PC-3 (cell line): ENCODE data around the gene PEX19. TPM values are rescaled to one million over a fixed set of nuclear protein-coding genes. Genes with fewer than 3 reads are reported as not detected.
A peak's percentile ranks its signal among the peaks of the same experiment; 100 is the strongest.

Source experiments
- ATAC-seq: fragments of 200-7000 bp; cut with Tn5 transposase; 2 replicates; pipeline ENCODE4 v1.9.1; 2020; ENCODE audit warnings: mild to moderate bottlenecking, moderate library complexity
- BruUV-seq: library from RNA; stranded (reverse); fragments of 400-500 nt; replicated peaks from 2 replicates; lab custom pipeline; 2021; lab: Mats Ljungman, UMichigan
- CTCF ChIA-PET: fragments of 300-600 bp; sonication (Branson Sonifier 250); formaldehyde crosslinking; loops from one replicate; lab custom pipeline; 2022; ENCODE audit warnings: antibody characterized with exemption; lab: Charles Lee
- POLR2A ChIA-PET: fragments of 300-600 bp; sonication (Branson Sonifier 250); formaldehyde crosslinking; loops from one replicate; lab custom pipeline; 2022; ENCODE audit warnings: antibody characterized with exemption; ENCODE audit not compliant: unreplicated experiment; lab: Charles Lee
- DNase-seq: peaks from one replicate; pipeline ENCODE4 v3.0.0-alpha.2; 2015
- H2AFZ ChIP-seq: fragments of 300-600 bp; sonication (generic); 2 replicates; pipeline ENCODE4 v1.6.0; 2016; ENCODE audit warnings: antibody characterized with exemption, low read length
- H3F3A ChIP-seq: fragments of 300-600 bp; sonication (generic); one replicate; pipeline ENCODE4 v1.6.0; 2017; ENCODE audit warnings: antibody characterized with exemption, low read length, control low read depth, mild to moderate bottlenecking; ENCODE audit not compliant: unreplicated experiment
- H3K27ac ChIP-seq: fragments of 300-600 bp; sonication (generic); 2 replicates; pipeline ENCODE4 v1.5.1; 2016; ENCODE audit warnings: mild to moderate bottlenecking, low read length
- H3K27me3 ChIP-seq: fragments of 300-600 bp; sonication (generic); 2 replicates; pipeline ENCODE4 v1.6.1; 2016; ENCODE audit warnings: low read length, mixed read lengths
- H3K36me3 ChIP-seq: fragments of 300-600 bp; sonication (generic); 2 replicates; pipeline ENCODE4 v1.6.1; 2016; ENCODE audit warnings: low read depth, mixed run types, low read length, mixed read lengths
- H3K4me1 ChIP-seq: fragments of 300-600 bp; sonication (generic); 2 replicates; pipeline ENCODE4 v1.5.1; 2016; ENCODE audit warnings: low read length; ENCODE audit not compliant: insufficient read depth
- H3K4me2 ChIP-seq: fragments of 300-600 bp; sonication (generic); 2 replicates; pipeline ENCODE4 v1.6.0; 2016; ENCODE audit warnings: low read length
- H3K4me3 ChIP-seq: fragments of 300-600 bp; sonication (generic); 2 replicates; pipeline ENCODE4 v1.5.1; 2016; ENCODE audit warnings: mild to moderate bottlenecking, low read length, mixed read lengths
- H3K79me2 ChIP-seq: fragments of 300-600 bp; sonication (generic); 2 replicates; pipeline ENCODE4 v1.6.1; 2017; ENCODE audit warnings: low read length, mixed read lengths
- H3K9ac ChIP-seq: fragments of 300-600 bp; sonication (generic); 2 replicates; pipeline ENCODE4 v1.6.0; 2016; ENCODE audit warnings: mild to moderate bottlenecking, low read length
- H3K9me2 ChIP-seq: fragments of 300-600 bp; sonication (generic); replicated peaks from 2 replicates; pipeline ENCODE4 v1.6.1; 2016; ENCODE audit warnings: mixed run types, low read length, mixed read lengths
- H3K9me3 ChIP-seq: fragments of 300-600 bp; sonication (generic); 2 replicates; pipeline ENCODE4 v1.6.1; 2016; ENCODE audit warnings: low read length, mixed read lengths
- H4K20me1 ChIP-seq: fragments of 300-600 bp; sonication (generic); 2 replicates; pipeline ENCODE4 v1.6.1; 2016; ENCODE audit warnings: low read length, mixed read lengths
- EZH2 ChIP-seq: fragments of 300-600 bp; sonication (generic); IDR thresholded peaks from one replicate; pipeline ENCODE4 v1.6.1; 2017; ENCODE audit warnings: antibody characterized with exemption, mild to moderate bottlenecking, low read length; ENCODE audit not compliant: unreplicated experiment
- EZH2phosphoT487 ChIP-seq: fragments of 300-600 bp; sonication (generic); IDR thresholded peaks from 2 replicates; pipeline ENCODE4 v1.6.1; 2018; ENCODE audit warnings: mild to moderate bottlenecking, antibody characterized with exemption, low read length, borderline replicate concordance
- intact Hi-C: fragments of 100-400 bp; cut with micrococcal nuclease; formaldehyde crosslinking; loops from 2 replicates; pipeline ENCODE4 v1.9.0; 2023
- total RNA-seq: library from RNA; depleted of rRNA; stranded (reverse); fragments of >200 nt; gene quantifications from 2 replicates; pipeline ENCODE4 v1.2.3, GENCODE V29; 2014
- TF ChIP-seq, protein P1 (sequence below): fragments of 300-600 bp; sonication (generic); conservative IDR thresholded peaks from 2 replicates; pipeline ENCODE4 v1.5.1; 2017; ENCODE audit warnings: antibody characterized with exemption, low read depth, mild to moderate bottlenecking, low read length

The PEX19 gene
- total RNA-seq, 1 experiment from 2014 or later, result 63.2 TPM

- peaks cover 24% of the 10 kb centered on the region for H4K20me1 ChIP-seq
- no peak for ATAC-seq
- no peak overlapping the region for H3K9ac ChIP-seq
- no peak overlapping the region for H2AFZ ChIP-seq
- no peaks in the 10 kb centered on the region for H3K9me2 ChIP-seq
- H3K4me3 ChIP-seq, result no peak overlapping the region
- H3K27me3 ChIP-seq, result no peaks in the 10 kb centered on the region
- ChIA-PET CTCF (interaction anchor here (0.5 to 1.9 kb wide), 5 partner anchors 24 to 1211 kb away, joined by 3 to 11 read pairs (median 7); no protein-coding TSS in a partner anchor), POLR2A (interaction anchor here (0.6 kb wide), 1 partner anchor 18 kb away, joined by 3 read pairs; no protein-coding TSS in a partner anchor)
- peaks cover 28% of the 10 kb centered on the region for H3K36me3 ChIP-seq
- peaks cover 57% of the 10 kb centered on the region for H3K79me2 ChIP-seq
- no peaks in the 10 kb centered on the region for H3F3A ChIP-seq
- H3K4me1 ChIP-seq, result peaks cover 19% of the 10 kb centered on the region
- TF ChIP-seq, protein P1, sequence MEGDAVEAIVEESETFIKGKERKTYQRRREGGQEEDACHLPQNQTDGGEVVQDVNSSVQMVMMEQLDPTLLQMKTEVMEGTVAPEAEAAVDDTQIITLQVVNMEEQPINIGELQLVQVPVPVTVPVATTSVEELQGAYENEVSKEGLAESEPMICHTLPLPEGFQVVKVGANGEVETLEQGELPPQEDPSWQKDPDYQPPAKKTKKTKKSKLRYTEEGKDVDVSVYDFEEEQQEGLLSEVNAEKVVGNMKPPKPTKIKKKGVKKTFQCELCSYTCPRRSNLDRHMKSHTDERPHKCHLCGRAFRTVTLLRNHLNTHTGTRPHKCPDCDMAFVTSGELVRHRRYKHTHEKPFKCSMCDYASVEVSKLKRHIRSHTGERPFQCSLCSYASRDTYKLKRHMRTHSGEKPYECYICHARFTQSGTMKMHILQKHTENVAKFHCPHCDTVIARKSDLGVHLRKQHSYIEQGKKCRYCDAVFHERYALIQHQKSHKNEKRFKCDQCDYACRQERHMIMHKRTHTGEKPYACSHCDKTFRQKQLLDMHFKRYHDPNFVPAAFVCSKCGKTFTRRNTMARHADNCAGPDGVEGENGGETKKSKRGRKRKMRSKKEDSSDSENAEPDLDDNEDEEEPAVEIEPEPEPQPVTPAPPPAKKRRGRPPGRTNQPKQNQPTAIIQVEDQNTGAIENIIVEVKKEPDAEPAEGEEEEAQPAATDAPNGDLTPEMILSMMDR, result no peak
- TF ChIP-seq EZH2, result no peak
- no peak for TF ChIP-seq EZH2phosphoT487
- H3K27ac ChIP-seq, result no peak overlapping the region
- H3K4me2 ChIP-seq, result no peak overlapping the region
- no TSS peak for BruUV-seq
- no peaks in the 10 kb centered on the region for H3K9me3 ChIP-seq
- no peak for DNase-seq
- intact Hi-C loops, result loop anchor here (2.0 kb wide), 1 partner anchor 51 kb away; no protein-coding TSS in a partner anchor
These were observed 41.2 kb downstream of the PEX19 start for GRCh38 chr1:160243767-160244166.

DNA sequence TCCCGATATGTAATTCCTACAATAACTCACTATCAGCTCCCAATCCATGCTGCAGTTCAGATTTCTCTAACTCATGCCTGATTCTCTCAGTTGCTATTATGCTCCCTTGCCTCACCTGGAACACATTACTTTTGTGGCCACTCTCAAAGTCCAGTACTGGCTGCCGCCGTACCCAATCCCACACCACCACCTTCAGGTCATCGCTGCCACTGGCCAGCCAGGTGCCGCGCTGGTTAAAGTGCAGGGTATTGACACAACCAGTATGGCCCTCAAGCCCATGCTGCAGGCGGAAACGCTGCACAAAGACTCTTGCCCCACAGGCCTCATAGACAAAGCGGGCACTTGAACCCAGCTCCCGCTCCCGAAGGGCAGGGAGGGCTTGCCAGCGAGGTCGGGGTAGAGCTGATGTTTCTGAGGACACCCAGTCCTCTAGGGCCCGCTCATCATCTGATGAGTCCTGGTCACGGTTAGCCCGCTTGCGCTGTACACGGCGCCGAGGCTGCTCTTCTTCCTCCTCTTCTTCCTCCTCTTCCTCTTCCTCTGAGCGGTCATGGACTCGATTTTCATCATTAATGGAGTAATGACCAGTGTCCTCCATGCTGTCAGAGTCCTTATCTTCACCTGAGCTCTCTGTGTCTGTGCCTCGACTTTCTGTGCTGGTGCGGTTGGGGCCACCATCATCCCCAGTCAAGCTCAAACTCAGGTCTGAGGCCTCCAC, 45.2 kb downstream of the PEX19 start:
- Histone ChIP-seq H3K36me3 (peaks cover 56% of the 10 kb centered on the region), H3F3A (no peaks in the 10 kb centered on the region), H3K27ac (no peak overlapping the region), H3K9me2 (no peaks in the 10 kb centered on the region), H3K27me3 (no peaks in the 10 kb centered on the region), H4K20me1 (peaks cover 8% of the 10 kb centered on the region; the same call in 1 of the 2 replicates), H3K4me3 (no peak overlapping the region), H3K9ac (no peak overlapping the region), H3K79me2 (peaks cover 18% of the 10 kb centered on the region), H2AFZ (no peak overlapping the region), H3K4me2 (no peak overlapping the region), H3K4me1 (peaks cover 12% of the 10 kb centered on the region), H3K9me3 (no peaks in the 10 kb centered on the region)
- TF ChIP-seq EZH2phosphoT487 (no peak), EZH2 (no peak)
- TF ChIP-seq, protein P1, result no peak
- POLR2A ChIA-PET, result no interaction called here
- TSS peak; percentile 56 for BruUV-seq
- DNase-seq (no peak), ATAC-seq (no peak)
- intact Hi-C loops, result no loop called here
- CTCF ChIA-PET, result no interaction called here

GRCh38 chr1:160238408-160238807, 46.5 kb downstream of the PEX19 start:
- no peak overlapping the region for H3K4me2 ChIP-seq
- POLR2A ChIA-PET, result no interaction called here

More at GRCh38 chr1:160238408-160238807, 46.5 kb downstream of the PEX19 start:
- H3K4me1 ChIP-seq, result no peaks in the 10 kb centered on the region
- no peaks in the 10 kb centered on the region for H3K9me3 ChIP-seq
- H3F3A ChIP-seq, result no peaks in the 10 kb centered on the region
- no peak for DNase-seq
- TF ChIP-seq, protein P1, result no peak
- TF ChIP-seq EZH2, result no peak
- TF ChIP-seq EZH2phosphoT487, result no peak
- H3K9me2 ChIP-seq, result no peaks in the 10 kb centered on the region
- no peaks in the 10 kb centered on the region for H3K27me3 ChIP-seq
- ATAC-seq, result no peak
- BruUV-seq, result no TSS peak
- intact Hi-C loops, result no loop called here
- H2AFZ ChIP-seq, result no peak overlapping the region
- H3K36me3 ChIP-seq, result peaks cover 55% of the 10 kb centered on the region
- no peak overlapping the region for H3K27ac ChIP-seq
- H3K4me3 ChIP-seq, result no peak overlapping the region
- 0 out of 2 replicates have a peak, but pooled peaks cover under 1% of the 10 kb centered on the region for H4K20me1 ChIP-seq
- CTCF ChIA-PET, result interaction anchor here (1.4 kb wide), 1 partner anchor 14 kb away, joined by 3 read pairs; no protein-coding TSS in a partner anchor
- no peak overlapping the region for H3K9ac ChIP-seq
- peaks cover 12% of the 10 kb centered on the region for H3K79me2 ChIP-seq
